HepG2 (cell line): ENCODE results near the gene PRKAR2B. TPM values are rescaled to one million over a fixed set of nuclear protein-coding genes. Genes with fewer than 3 reads are reported as not detected.
A peak's percentile ranks its signal among the peaks of the same experiment; 100 is the strongest.

ENCODE experiments used
- ATAC-seq: fragments of 200-7000 bp; cut with Tn5 transposase; 3 replicates; pipeline ENCODE4 v1.9.1; 2020; ENCODE audit warnings: mild to moderate bottlenecking, moderate library complexity
- BruUV-seq: library from RNA; stranded (reverse); fragments of 400-500 nt; replicated peaks from 2 replicates; lab custom pipeline; 2021; lab: Mats Ljungman, UMichigan
- CTCF ChIA-PET: fragments of 300-600 bp; formaldehyde crosslinking; extraction: SDS; loops from one replicate; lab custom pipeline; 2021; ENCODE audit warnings: low total read pairs, inconsistent platforms, low intra/inter-chr PET ratio; lab: Yijun Ruan, JAX
- POLR2A ChIA-PET: fragments of 350-600 bp; sonication (Branson Sonifier 250); formaldehyde crosslinking; loops from one replicate; lab custom pipeline; 2020; ENCODE audit warnings: antibody characterized with exemption, inconsistent platforms; lab: Yijun Ruan, JAX
- DNase-seq: peaks from one replicate; pipeline ENCODE4 v3.0.0-alpha.2; 2015; ENCODE audit warnings: low spot score
- FAIRE-seq: peaks from 3 replicates; lab custom pipeline; 2011; peaks lifted over from hg19 to GRCh38; lab: Jason Lieb, UNC
- H2AFZ ChIP-seq: one replicate; pipeline ENCODE4 v1.6.1; 2011; ENCODE audit warnings: low read length, inconsistent platforms
- H3K27ac ChIP-seq: fragments of 300-600 bp; 3 replicates; pipeline ENCODE4 v1.8.0; 2011; ENCODE audit warnings: mixed run types, mild to moderate bottlenecking, mixed read lengths, low read length, inconsistent platforms; ENCODE audit not compliant: insufficient read depth; ENCODE audit errors: extremely low read length
- H3K27me3 ChIP-seq, 2 experiments: fragments of 200-600 bp in 1 of 2; 2 replicates in 1 of 2; 3 replicates in 1 of 2; pipeline versions ENCODE4 v1.6.0 to v1.8.0; 2011; ENCODE audit warnings: low read length in 2 of 2, mild to moderate bottlenecking in 2 of 2, moderate library complexity in 2 of 2, inconsistent platforms in 1 of 2; ENCODE audit not compliant: insufficient read depth in 2 of 2, control insufficient read depth in 1 of 2
- H3K36me3 ChIP-seq, 2 experiments: fragments of 200-600 bp in 1 of 2; replicated peaks in 1 of 2; 2 replicates in 1 of 2; 3 replicates in 1 of 2; pipeline versions ENCODE4 v1.5.1 to v1.8.0; 2011; ENCODE audit warnings: low read length in 2 of 2, inconsistent platforms in 1 of 2; ENCODE audit not compliant: insufficient read depth in 2 of 2, control insufficient read depth in 1 of 2
- H3K4me1 ChIP-seq: 2 replicates; pipeline ENCODE4 v1.5.1; 2012; ENCODE audit warnings: low read length, inconsistent platforms; ENCODE audit not compliant: insufficient read depth
- H3K4me2 ChIP-seq: 2 replicates; pipeline ENCODE4 v1.6.0; 2011; ENCODE audit warnings: low read depth, low read length, inconsistent platforms
- H3K4me3 ChIP-seq, 3 experiments: fragments of 200-600 bp in 1 of 3; sonication (generic), shearing (Covaris generic) in 1 of 3; replicated peaks in 1 of 3; 2 replicates each; pipeline ENCODE4 v1.5.1; 2011 to 2016; ENCODE audit warnings: low read length in 3 of 3, inconsistent platforms in 2 of 3, low read depth in 2 of 3, mild to moderate bottlenecking in 2 of 3, control low read depth in 1 of 3, mixed read lengths in 1 of 3; ENCODE audit not compliant: insufficient read depth in 1 of 3
- H3K79me2 ChIP-seq: one replicate; pipeline ENCODE4 v1.6.1; 2011; ENCODE audit warnings: low read length, inconsistent platforms; ENCODE audit not compliant: insufficient read depth
- H3K9ac ChIP-seq: 2 replicates; pipeline ENCODE4 v1.6.0; 2011; ENCODE audit warnings: mild to moderate bottlenecking, low read depth, low read length, inconsistent platforms; ENCODE audit not compliant: insufficient read depth
- H3K9me3 ChIP-seq: 2 replicates; pipeline ENCODE4 v1.5.1; 2012; ENCODE audit warnings: mild to moderate bottlenecking, low read length
- H4K20me1 ChIP-seq: 2 replicates; pipeline ENCODE4 v1.6.0; 2011; ENCODE audit warnings: inconsistent platforms, mild to moderate bottlenecking, low read length, moderate library complexity; ENCODE audit not compliant: insufficient read depth
- ATF4 ChIP-seq, 2 experiments: fragments of 450-650 bp in 1 of 2; sonication (generic) in 1 of 2; formaldehyde crosslinking; IDR thresholded peaks; 2 replicates each; pipeline versions ENCODE4 v1.5.0 to v1.8.0; 2020 to 2022; ENCODE audit warnings: mild to moderate bottlenecking in 1 of 2, missing genetic modification reagents in 1 of 2
- BCL3 ChIP-seq: sonication (generic); formaldehyde crosslinking; IDR thresholded peaks from 2 replicates; pipeline ENCODE4 v1.5.1; 2020; ENCODE audit warnings: mild to moderate bottlenecking, missing genetic modification reagents, moderate library complexity
- CEBPG ChIP-seq: IDR thresholded peaks from 2 replicates; pipeline ENCODE4 v1.6.1; 2016
- CTCF ChIP-seq: sonication (generic); formaldehyde crosslinking; IDR thresholded peaks from 2 replicates; pipeline ENCODE4 v1.5.0; 2020; ENCODE audit warnings: mild to moderate bottlenecking, missing genetic modification reagents, moderate library complexity
- DR1 ChIP-seq: sonication (generic); formaldehyde crosslinking; IDR thresholded peaks from 2 replicates; pipeline ENCODE4 v1.8.0; 2021; ENCODE audit warnings: mild to moderate bottlenecking, missing genetic modification reagents, inconsistent platforms
- MTF2 ChIP-seq: sonication (generic); formaldehyde crosslinking; IDR thresholded peaks from 2 replicates; pipeline ENCODE4 v1.5.0; 2020; ENCODE audit warnings: missing genetic modification reagents, borderline replicate concordance
- NKX3-1 ChIP-seq: sonication (generic); formaldehyde crosslinking; IDR thresholded peaks from 2 replicates; pipeline ENCODE4 v1.5.0; 2020; ENCODE audit warnings: missing genetic modification reagents
- NONO ChIP-seq, 2 experiments: fragments of 450-650 bp in 1 of 2; sonication (generic) in 1 of 2; formaldehyde crosslinking in 1 of 2; IDR thresholded peaks in 1 of 2; conservative IDR thresholded peaks in 1 of 2; 2 replicates each; pipeline versions ENCODE4 v1.6.1 to v1.8.0; 2017 to 2022; ENCODE audit warnings: mild to moderate bottlenecking in 1 of 2, missing genetic modification reagents in 1 of 2, moderate library complexity in 1 of 2
- RBM22 ChIP-seq: fragments of 200-400 bp; formaldehyde crosslinking; optimal IDR thresholded peaks from 2 replicates; pipeline ENCODE3; 2017; ENCODE audit warnings: mild to moderate bottlenecking, low read length, moderate library complexity
- RELA ChIP-seq: sonication (generic); formaldehyde crosslinking; IDR thresholded peaks from 2 replicates; pipeline ENCODE4 v1.4.0; 2020; ENCODE audit warnings: missing genetic modification reagents
- REPIN1 ChIP-seq: sonication (generic); formaldehyde crosslinking; IDR thresholded peaks from 2 replicates; pipeline ENCODE4 v1.8.0; 2022; ENCODE audit warnings: missing genetic modification reagents, low read depth, mild to moderate bottlenecking, borderline replicate concordance
- SNAPC2 ChIP-seq: sonication (generic); formaldehyde crosslinking; IDR thresholded peaks from 2 replicates; pipeline ENCODE4 v1.8.1; 2022; ENCODE audit warnings: mild to moderate bottlenecking, missing genetic modification reagents
- STAG1 ChIP-seq: sonication (generic); formaldehyde crosslinking; IDR thresholded peaks from 2 replicates; pipeline ENCODE4 v1.4.0; 2020; ENCODE audit warnings: missing genetic modification reagents
- TCF7 ChIP-seq: sonication (generic); IDR thresholded peaks from 2 replicates; pipeline ENCODE4 v1.6.1; 2016; ENCODE audit warnings: antibody characterized with exemption, low read depth
- U2AF1 ChIP-seq: fragments of 200-400 bp; formaldehyde crosslinking; optimal IDR thresholded peaks from 2 replicates; pipeline ENCODE3; 2017; ENCODE audit warnings: mild to moderate bottlenecking, low read depth, low read length
- YY1 ChIP-seq: IDR thresholded peaks from 2 replicates; pipeline ENCODE4 v1.6.1; 2011; ENCODE audit warnings: low read length, low read depth, moderate library complexity, mild to moderate bottlenecking; ENCODE audit not compliant: insufficient read depth, insufficient replicate concordance
- ZFP36L1 ChIP-seq: sonication (generic); formaldehyde crosslinking; IDR thresholded peaks from 2 replicates; pipeline ENCODE4 v1.8.0; 2022; ENCODE audit warnings: mild to moderate bottlenecking, missing genetic modification reagents, moderate library complexity
- ZNF282 ChIP-seq: fragments of 450-650 bp; IDR thresholded peaks from 2 replicates; pipeline ENCODE4 v1.6.1; 2018; ENCODE audit not compliant: partially characterized antibody
- ZNF577 ChIP-seq: sonication (generic); formaldehyde crosslinking; IDR thresholded peaks from 2 replicates; pipeline ENCODE4 v1.4.0; 2020; ENCODE audit warnings: mild to moderate bottlenecking, low read depth, missing genetic modification reagents, borderline replicate concordance
- WGBS: methylation state at CpG from one replicate; pipeline ENCODE4 v1.1.6; 2017; ENCODE audit warnings: low lambda C conversion rate; 5-methylcytosine and 5-hydroxymethylcytosine counted together
- in situ Hi-C: cut with HindIII; loops from 2 replicates; pipeline ENCODE4 v1.10.0; 2017; ENCODE audit warnings: low pct_unique_long_range_greater_than_20kb; ENCODE audit not compliant: extremely low pct_ligation_motif_present
- intact Hi-C: fragments of 100-400 bp; cut with micrococcal nuclease; formaldehyde crosslinking; loops from one replicate; pipeline ENCODE4 v1.10.0; 2022; ENCODE audit not compliant: unreplicated experiment
- polyA plus RNA-seq, 8 experiments: library from polyadenylated mRNA; depleted of rRNA in 3 of 8; stranded (reverse) in 7 of 8; unstranded in 1 of 8; fragments of >200 nt; fragmentation: Illumina TruSeq in 4 of 8; extraction: Trizol in 4 of 8; gene quantifications; 2 replicates each; pipeline versions ENCODE4 v1.2.1 to v1.2.3, GENCODE V29; 2011 to 2016; ENCODE audit warnings: low read depth in 4 of 8, missing spikeins in 1 of 8, mixed read lengths in 1 of 8; ENCODE audit not compliant: insufficient read depth in 1 of 8
- total RNA-seq, 5 experiments: library from RNA; depleted of rRNA; stranded (reverse); fragments of >200 nt; fragmentation: Illumina TruSeq; extraction: Trizol; gene quantifications; 2 replicates each; pipeline ENCODE4 v1.2.3, GENCODE V29; 2016; ENCODE audit warnings: low read depth in 1 of 5
- TF ChIP-seq, protein P1 (sequence below): IDR thresholded peaks from 2 replicates; pipeline ENCODE4 v1.6.1; 2016; ENCODE audit warnings: missing compliant biosample characterization, missing genetic modification reagents, borderline replicate concordance

Gene PRKAR2B
- total and polyA plus RNA-seq, 2 of the 13 experiments (the other 11 are each of a cell fraction or from before 2014, with no cell fraction given) = not detected

DNA sequence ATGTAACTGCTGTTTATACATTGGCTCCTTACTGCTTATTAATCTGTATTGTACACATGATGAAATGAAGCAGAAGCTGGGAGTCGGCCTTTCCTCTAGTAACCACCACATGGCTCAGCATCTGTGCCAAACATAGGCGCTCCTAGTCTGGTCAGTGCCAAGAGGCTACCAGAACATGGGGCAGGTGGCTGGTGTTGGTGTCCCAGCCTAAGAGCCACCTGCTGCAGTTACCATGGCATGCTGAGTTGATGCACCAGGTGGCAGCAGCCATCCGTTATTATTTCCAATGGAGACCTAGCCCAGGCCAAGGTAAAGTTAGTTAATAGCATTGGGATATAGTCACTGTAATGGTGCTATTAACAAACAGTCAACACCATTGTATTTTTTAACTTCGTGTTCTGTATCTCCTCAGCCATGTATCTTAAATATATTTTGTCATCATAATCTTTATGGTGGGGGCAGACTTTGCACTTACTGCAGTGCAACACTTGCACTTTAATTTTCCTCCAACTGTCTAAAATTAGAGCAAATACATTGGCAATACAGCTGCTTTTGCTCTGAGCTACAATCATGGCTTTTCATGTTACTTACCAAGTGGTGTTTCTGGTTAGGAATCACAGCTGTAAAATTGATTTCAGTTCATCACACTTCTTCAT lies 157.4 kb downstream of the PRKAR2B start:
- Histone ChIP-seq H3K4me2 (no peak overlapping the region), H3K27ac (no peak overlapping the region), H3K79me2 (no peaks in the 10 kb centered on the region), H3K4me3 (no peak overlapping the region), H3K36me3 (peaks cover 2 to 49% of the 10 kb centered on the region in 2 experiments; a peak in 3 of 5 replicates), H4K20me1 (no peaks in the 10 kb centered on the region), H2AFZ (no peak overlapping the region), H3K9me3 (no peaks in the 10 kb centered on the region), H3K27me3 (no peaks in the 10 kb centered on the region), H3K9ac (no peak overlapping the region), H3K4me1 (no peaks in the 10 kb centered on the region)
- DNase-seq (peak; percentile 27), ATAC-seq (peak; percentile 94), FAIRE-seq (no peak)
- in situ Hi-C loops (loop anchor here (25.0 kb wide), 2 partner anchors 510 to 685 kb away; partner anchors contain the start of gene DLD), intact Hi-C loops (loop anchor here (5.0 kb wide), 1 partner anchor 525 kb away; no protein-coding TSS in a partner anchor)
- 88% methylated on average over 4 of the region's 4 CpGs for WGBS
- ChIA-PET CTCF (no interaction called here), POLR2A (no interaction called here)
- no TSS peak for BruUV-seq
- no peak for TF ChIP-seq ZFP36L1 (CRISPR knock-in tag)
- TF ChIP-seq TCF7 = no peak
- no peak for TF ChIP-seq U2AF1
- no peak for TF ChIP-seq NONO (IDR thresholded peaks at IDR 0.05)
- TF ChIP-seq NONO (CRISPR knock-in tag; conservative IDR thresholded peaks at IDR 0.05) = no peak
- 0 out of 2 replicates have a peak, but pooled peaks have one; percentile 23 for TF ChIP-seq REPIN1 (CRISPR knock-in tag)
- TF ChIP-seq ZNF577 (CRISPR knock-in tag) = no peak
- TF ChIP-seq RBM22 = peak; percentile 55
- no peak for TF ChIP-seq ATF4 (CRISPR knock-in tag; IDR thresholded peaks at IDR 0.05)
- TF ChIP-seq BCL3 = no peak
- no peak for TF ChIP-seq MTF2 (CRISPR knock-in tag)
- no peak for TF ChIP-seq NKX3-1
- TF ChIP-seq SNAPC2 (CRISPR knock-in tag) = no peak
- TF ChIP-seq STAG1 (CRISPR knock-in tag) = peak; percentile 66
- TF ChIP-seq, protein P1, sequence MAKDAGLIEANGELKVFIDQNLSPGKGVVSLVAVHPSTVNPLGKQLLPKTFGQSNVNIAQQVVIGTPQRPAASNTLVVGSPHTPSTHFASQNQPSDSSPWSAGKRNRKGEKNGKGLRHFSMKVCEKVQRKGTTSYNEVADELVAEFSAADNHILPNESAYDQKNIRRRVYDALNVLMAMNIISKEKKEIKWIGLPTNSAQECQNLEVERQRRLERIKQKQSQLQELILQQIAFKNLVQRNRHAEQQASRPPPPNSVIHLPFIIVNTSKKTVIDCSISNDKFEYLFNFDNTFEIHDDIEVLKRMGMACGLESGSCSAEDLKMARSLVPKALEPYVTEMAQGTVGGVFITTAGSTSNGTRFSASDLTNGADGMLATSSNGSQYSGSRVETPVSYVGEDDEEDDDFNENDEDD (CRISPR knock-in tag) = no peak
- no peak for TF ChIP-seq YY1
- TF ChIP-seq CTCF (CRISPR knock-in tag) = peak; percentile 66
- no peak for TF ChIP-seq DR1 (CRISPR knock-in tag)
- TF ChIP-seq RELA (CRISPR knock-in tag) = no peak
- TF ChIP-seq CEBPG (CRISPR knock-in tag) = no peak
- no peak for TF ChIP-seq ZNF282
